G401 (cell line): Measurements from ENCODE around the gene FOSB. TPM values are rescaled to one million over a fixed set of nuclear protein-coding genes. Genes with fewer than 3 reads are reported as not detected.
A peak's percentile ranks its signal among the peaks of the same experiment; 100 is the strongest.

Experiments
- DNase-seq: peaks from one replicate; pipeline ENCODE4 v3.0.0-alpha.2; 2015; ENCODE audit warnings: low spot score
- in situ Hi-C: cut with HindIII; loops from 2 replicates; pipeline ENCODE4 v1.10.0; 2016; ENCODE audit warnings: low sequenced_read_pairs, mixed read lengths
- total RNA-seq: library from RNA; depleted of rRNA; stranded (reverse); fragments of >200 nt; shearing (Covaris generic); gene quantifications from 2 replicates; pipeline ENCODE4 v1.2.3, GENCODE V29; 2014

FOSB gene
- total RNA-seq, 1 experiment from 2014 or later = 0.31 TPM

GRCh38 chr19:45463241-45463640 lies 4.6 kb upstream of the FOSB start:
- no peak for DNase-seq
- in situ Hi-C loops = no loop called here

GRCh38 chr19:45464274-45464673 lies 3.5 kb upstream of the FOSB start:
- DNase-seq = no peak

DNA sequence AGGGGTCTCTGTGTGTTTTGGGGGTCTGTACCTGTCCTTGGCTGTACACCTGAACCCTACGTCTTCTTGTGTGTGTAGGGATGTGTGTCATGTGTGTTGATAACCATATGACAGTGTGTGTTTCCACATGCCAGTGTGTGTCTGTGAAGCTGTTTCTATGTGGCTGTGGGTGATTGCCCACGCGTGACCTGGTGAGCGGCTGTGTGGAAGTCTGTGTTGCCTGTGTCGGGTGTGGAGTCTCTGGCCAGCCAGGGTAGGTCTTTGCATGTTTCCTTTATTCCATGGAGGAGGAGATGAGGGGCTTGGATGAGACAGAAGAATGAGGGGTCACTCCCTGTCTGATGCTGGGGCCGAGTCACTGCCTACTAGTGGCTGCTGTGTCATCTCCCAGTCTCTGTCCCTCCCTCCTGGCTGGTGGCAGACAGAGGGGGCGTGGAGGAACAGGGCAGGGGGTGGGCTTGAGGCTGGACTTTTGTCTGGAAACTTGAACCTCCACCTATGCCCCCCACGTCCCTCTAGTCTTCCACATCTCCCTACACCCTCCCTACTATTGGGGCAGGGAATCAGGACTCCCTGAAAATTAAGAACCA lies 2.8 kb upstream of the FOSB start:
- DNase-seq = no peak
- in situ Hi-C loops = no loop called here

More at GRCh38 chr19:45464274-45464673, 3.5 kb upstream of the FOSB start:
- in situ Hi-C loops = no loop called here

GRCh38 chr19:45467115-45467455 lies 711 bp upstream of the FOSB start:
- no peak for DNase-seq
- in situ Hi-C loops = no loop called here

DNA sequence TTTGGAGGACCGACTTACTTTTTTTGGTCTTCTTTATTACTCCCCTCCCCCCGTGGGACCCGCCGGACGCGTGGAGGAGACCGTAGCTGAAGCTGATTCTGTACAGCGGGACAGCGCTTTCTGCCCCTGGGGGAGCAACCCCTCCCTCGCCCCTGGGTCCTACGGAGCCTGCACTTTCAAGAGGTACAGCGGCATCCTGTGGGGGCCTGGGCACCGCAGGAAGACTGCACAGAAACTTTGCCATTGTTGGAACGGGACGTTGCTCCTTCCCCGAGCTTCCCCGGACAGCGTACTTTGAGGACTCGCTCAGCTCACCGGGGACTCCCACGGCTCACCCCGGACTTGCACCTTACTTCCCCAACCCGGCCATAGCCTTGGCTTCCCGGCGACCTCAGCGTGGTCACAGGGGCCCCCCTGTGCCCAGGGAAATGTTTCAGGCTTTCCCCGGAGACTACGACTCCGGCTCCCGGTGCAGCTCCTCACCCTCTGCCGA lies 409 bp downstream of the FOSB start:
- no peak for DNase-seq
- in situ Hi-C loops = no loop called here

GRCh38 chr19:45468803-45469131 lies 971 bp downstream of the FOSB start:
- in situ Hi-C loops = no loop called here
- no peak for DNase-seq

DNA sequence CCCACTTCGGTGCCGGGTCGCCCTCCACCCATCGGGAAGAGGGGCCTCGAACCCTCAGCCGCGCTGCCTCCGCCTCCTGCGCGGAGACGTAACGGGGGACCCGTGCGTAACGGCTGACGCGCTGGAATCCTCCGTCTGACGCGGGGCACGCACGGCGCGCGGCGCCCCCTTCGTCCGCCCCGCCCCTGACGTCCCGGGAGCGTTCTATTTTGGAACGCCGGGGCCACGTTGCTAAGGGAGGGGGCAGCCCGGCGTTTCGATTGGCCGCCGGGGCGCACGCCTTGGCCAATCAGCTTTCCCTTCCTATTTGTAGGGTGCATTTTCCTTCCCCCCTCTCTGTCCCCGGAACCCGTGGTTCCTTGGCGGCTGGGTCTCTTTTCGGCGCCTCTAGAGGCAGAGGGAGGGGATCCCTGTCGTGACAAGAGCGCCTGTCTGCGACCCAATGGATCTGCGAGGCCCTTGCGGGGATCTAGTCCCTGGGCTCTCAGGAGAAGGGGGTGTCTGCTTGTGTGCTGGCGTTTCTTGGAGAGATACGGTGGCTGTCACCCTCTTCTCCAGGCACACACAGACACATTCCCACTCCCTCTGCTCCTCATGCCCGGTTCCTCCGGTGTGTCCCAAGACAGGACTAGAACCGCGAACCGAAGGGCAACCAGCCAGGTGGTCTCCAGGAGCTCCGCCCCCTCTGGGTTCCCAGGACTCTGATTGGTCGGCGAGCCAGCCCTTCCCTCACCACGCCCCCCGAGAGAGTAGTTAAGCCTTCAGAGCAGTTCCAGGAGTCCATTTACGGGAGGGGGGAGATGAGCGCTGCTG lies 1.5 kb downstream of the FOSB start:
- in situ Hi-C loops = no loop called here
- DNase-seq = peak; percentile 97

DNA sequence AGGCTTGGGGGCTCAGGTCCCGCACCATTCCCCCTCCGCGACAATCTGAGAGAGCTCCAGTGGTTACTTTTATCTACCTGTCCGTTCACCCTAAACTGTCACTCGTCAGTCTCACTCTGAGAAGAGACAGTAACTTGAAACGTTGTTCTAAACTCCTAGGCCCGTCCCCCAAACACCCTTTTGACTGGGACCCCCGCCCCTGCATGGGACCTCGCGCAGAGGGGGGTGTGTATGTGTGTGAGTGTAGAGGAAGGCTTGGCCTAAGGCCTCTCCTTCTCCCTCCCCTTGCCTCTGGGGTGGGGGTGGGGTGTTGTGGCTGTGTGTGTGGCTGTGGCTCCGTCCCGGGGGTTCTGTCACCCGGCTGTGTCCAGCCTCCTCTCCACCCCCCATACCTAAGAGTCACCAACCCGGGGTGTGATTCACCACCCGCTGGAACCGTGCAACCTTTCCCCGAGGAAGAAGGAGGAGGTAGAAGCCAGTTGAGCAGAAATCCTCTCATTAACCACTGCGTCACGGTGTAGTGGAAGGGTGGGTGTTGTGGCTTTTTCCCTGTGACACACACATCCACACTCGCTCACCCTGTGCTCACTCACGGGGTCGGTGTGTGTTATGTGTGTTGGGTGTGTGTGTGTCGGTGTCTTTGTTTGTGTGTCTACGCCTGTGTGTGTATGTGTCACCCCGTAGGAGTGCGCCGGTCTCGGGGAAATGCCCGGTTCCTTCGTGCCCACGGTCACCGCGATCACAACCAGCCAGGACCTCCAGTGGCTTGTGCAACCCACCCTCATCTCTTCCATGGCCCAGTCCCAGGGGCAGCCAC lies 2.4 kb downstream of the FOSB start:
- DNase-seq = no peak
- in situ Hi-C loops = no loop called here

GRCh38 chr19:45470762-45471081 lies 2.9 kb downstream of the FOSB start:
- in situ Hi-C loops = no loop called here

DNA sequence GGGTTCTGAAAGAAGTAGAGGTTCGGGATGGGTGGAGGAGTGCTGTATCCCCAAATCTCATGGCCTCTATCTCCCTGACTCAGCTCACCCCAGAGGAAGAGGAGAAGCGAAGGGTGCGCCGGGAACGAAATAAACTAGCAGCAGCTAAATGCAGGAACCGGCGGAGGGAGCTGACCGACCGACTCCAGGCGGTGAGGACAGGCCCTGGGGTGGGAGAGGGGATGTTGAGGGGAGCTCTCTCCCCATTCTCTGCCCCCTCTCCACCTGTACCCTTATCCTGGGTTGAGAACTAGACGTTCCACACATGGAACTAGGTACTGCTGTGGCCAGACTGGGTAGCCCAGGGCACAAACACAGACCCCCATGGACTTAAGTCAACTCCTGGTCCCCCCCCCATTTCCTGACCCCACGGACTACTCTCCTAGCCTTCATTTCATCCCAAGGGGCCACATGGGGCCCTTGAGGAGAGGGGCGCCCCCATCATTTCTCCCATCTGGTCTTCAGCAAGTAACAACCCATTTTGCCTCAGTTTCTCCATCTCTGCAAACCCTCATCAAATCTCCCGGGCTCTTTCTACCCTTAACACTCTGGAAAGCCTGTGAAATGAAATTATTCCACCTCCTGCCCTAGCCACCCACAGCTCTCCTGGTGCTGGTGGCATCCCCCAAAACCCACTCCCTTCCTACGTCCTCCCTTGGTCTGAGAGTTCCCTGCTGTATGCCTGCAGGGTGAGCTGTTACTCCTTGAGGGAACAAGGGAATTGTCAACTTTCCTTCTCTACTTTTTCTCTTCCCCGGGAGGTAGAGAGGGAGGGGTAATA lies 3.5 kb downstream of the FOSB start:
- in situ Hi-C loops = no loop called here
- DNase-seq = no peak

More at GRCh38 chr19:45470762-45471081, 2.9 kb downstream of the FOSB start:
- no peak for DNase-seq

- in situ Hi-C loops = no loop called here
- DNase-seq = no peak
Measured at GRCh38 chr19:45471931-45472562, 4.3 kb downstream of the FOSB start.

- DNase-seq = no peak
- in situ Hi-C loops = no loop called here
Measured at GRCh38 chr19:45472563-45473366, 5.0 kb downstream of the FOSB start.

DNA sequence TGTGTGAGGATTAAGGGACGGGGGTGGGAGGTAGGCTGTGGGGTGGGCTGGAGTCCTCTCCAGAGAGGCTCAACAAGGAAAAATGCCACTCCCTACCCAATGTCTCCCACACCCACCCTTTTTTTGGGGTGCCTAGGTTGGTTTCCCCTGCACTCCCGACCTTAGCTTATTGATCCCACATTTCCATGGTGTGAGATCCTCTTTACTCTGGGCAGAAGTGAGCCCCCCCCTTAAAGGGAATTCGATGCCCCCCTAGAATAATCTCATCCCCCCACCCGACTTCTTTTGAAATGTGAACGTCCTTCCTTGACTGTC lies 5.5 kb downstream of the FOSB start:
- in situ Hi-C loops = no loop called here
- no peak for DNase-seq

DNA sequence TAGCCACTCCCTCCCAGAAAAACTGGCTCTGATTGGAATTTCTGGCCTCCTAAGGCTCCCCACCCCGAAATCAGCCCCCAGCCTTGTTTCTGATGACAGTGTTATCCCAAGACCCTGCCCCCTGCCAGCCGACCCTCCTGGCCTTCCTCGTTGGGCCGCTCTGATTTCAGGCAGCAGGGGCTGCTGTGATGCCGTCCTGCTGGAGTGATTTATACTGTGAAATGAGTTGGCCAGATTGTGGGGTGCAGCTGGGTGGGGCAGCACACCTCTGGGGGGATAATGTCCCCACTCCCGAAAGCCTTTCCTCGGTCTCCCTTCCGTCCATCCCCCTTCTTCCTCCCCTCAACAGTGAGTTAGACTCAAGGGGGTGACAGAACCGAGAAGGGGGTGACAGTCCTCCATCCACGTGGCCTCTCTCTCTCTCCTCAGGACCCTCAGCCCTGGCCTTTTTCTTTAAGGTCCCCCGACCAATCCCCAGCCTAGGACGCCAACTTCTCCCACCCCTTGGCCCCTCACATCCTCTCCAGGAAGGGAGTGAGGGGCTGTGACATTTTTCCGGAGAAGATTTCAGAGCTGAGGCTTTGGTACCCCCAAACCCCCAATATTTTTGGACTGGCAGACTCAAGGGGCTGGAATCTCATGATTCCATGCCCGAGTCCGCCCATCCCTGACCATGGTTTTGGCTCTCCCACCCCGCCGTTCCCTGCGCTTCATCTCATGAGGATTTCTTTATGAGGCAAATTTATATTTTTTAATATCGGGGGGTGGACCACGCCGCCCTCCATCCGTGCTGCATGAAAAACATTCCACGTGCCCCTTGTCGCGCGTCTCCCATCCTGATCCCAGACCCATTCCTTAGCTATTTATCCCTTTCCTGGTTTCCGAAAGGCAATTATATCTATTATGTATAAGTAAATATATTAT lies 6.1 kb downstream of the FOSB start:
- in situ Hi-C loops = no loop called here
- DNase-seq = no peak

DNA sequence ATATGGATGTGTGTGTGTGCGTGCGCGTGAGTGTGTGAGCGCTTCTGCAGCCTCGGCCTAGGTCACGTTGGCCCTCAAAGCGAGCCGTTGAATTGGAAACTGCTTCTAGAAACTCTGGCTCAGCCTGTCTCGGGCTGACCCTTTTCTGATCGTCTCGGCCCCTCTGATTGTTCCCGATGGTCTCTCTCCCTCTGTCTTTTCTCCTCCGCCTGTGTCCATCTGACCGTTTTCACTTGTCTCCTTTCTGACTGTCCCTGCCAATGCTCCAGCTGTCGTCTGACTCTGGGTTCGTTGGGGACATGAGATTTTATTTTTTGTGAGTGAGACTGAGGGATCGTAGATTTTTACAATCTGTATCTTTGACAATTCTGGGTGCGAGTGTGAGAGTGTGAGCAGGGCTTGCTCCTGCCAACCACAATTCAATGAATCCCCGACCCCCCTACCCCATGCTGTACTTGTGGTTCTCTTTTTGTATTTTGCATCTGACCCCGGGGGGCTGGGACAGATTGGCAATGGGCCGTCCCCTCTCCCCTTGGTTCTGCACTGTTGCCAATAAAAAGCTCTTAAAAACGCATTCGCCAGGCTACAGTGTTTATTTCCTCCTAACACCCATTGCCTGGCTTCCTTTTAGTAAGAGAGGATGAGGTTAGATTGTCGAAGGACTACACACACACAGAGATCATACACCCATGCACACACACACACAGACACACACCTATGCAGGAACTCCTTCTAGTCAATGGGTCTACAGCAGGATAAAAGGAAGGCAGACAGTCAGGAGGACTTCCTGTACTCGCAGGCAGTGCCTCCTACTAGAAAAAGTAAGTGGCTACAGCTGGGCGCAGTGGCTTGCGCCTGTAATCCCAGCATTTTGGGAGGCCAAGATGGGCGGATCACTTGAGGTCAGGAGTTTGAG lies 7.1 kb downstream of the FOSB start:
- in situ Hi-C loops = no loop called here
- DNase-seq = no peak

GRCh38 chr19:45475537-45476291 lies 7.9 kb downstream of the FOSB start:
- DNase-seq = no peak
- in situ Hi-C loops = no loop called here
